Measurements from ENCODE around the gene RNF34.

DNA sequence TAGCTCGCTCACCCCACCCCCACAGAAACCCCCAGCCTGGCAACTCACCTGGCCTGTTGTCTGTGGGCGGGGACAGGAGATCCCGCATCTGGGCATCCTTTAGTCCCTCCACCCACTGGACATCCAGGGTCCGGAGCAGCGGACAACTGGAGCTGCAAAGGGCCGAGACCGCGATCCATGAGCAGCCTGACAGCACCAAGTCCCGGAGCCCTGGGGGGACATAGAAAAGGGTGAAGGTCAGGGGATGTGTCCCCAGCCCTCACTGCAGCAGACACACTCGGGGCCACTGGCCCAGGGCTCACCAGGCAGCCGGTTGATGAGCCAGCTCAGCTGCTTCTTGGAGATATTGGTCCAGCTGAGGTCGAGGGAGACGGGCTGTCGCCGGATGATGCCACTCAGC, 40.9 kb downstream of the RNF34 start:
- no peak for TF ChIP-seq EZH2 (IDR thresholded peaks at IDR 0.05; ENCODE audit: borderline replicate concordance, low read depth, low read length, severe bottlenecking)
- TF ChIP-seq, protein P1, sequence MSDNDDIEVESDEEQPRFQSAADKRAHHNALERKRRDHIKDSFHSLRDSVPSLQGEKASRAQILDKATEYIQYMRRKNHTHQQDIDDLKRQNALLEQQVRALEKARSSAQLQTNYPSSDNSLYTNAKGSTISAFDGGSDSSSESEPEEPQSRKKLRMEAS (IDR thresholded peaks at IDR 0.05; ENCODE audit: insufficient read depth, insufficient read length) = no peak

Measured in endothelial cell of umbilical vein (primary cell).